ENCODE results near the gene SKIL.

DNA sequence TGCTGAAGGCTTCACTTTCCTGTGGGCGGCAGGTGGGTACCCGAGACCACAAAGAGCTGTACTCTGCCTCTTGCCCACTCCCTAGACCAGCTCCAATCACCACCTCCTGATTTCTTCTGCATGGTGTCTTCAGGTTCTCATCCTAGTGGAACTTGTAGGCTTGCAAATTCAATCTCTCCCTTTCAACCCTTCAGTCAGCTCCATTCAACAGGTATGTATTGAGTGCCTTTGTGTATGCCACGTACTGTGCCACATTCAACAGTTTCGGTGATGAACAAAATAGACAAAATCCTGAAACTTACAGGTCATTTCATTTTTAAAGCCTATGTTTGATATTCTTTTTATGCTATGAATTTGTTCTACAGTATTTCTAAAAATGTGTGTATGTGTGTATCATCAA is 55.8 kb downstream of the SKIL start:
- TF ChIP-seq, protein P1, sequence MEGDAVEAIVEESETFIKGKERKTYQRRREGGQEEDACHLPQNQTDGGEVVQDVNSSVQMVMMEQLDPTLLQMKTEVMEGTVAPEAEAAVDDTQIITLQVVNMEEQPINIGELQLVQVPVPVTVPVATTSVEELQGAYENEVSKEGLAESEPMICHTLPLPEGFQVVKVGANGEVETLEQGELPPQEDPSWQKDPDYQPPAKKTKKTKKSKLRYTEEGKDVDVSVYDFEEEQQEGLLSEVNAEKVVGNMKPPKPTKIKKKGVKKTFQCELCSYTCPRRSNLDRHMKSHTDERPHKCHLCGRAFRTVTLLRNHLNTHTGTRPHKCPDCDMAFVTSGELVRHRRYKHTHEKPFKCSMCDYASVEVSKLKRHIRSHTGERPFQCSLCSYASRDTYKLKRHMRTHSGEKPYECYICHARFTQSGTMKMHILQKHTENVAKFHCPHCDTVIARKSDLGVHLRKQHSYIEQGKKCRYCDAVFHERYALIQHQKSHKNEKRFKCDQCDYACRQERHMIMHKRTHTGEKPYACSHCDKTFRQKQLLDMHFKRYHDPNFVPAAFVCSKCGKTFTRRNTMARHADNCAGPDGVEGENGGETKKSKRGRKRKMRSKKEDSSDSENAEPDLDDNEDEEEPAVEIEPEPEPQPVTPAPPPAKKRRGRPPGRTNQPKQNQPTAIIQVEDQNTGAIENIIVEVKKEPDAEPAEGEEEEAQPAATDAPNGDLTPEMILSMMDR (IDR thresholded peaks at IDR 0.05): no peak
- TF ChIP-seq, protein P2, sequence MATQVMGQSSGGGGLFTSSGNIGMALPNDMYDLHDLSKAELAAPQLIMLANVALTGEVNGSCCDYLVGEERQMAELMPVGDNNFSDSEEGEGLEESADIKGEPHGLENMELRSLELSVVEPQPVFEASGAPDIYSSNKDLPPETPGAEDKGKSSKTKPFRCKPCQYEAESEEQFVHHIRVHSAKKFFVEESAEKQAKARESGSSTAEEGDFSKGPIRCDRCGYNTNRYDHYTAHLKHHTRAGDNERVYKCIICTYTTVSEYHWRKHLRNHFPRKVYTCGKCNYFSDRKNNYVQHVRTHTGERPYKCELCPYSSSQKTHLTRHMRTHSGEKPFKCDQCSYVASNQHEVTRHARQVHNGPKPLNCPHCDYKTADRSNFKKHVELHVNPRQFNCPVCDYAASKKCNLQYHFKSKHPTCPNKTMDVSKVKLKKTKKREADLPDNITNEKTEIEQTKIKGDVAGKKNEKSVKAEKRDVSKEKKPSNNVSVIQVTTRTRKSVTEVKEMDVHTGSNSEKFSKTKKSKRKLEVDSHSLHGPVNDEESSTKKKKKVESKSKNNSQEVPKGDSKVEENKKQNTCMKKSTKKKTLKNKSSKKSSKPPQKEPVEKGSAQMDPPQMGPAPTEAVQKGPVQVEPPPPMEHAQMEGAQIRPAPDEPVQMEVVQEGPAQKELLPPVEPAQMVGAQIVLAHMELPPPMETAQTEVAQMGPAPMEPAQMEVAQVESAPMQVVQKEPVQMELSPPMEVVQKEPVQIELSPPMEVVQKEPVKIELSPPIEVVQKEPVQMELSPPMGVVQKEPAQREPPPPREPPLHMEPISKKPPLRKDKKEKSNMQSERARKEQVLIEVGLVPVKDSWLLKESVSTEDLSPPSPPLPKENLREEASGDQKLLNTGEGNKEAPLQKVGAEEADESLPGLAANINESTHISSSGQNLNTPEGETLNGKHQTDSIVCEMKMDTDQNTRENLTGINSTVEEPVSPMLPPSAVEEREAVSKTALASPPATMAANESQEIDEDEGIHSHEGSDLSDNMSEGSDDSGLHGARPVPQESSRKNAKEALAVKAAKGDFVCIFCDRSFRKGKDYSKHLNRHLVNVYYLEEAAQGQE (IDR thresholded peaks at IDR 0.05; ENCODE audit: insufficient read depth in 1 of 2, low read depth in 2 of 2, low read length in 1 of 2): no peak
